IPS-18a (cell line): Measurements from ENCODE around the gene WNT7A.
A peak's percentile ranks its signal among the peaks of the same experiment; 100 is the strongest.

Experiments
- H3K27ac ChIP-seq: one replicate; pipeline ENCODE4 v1.5.1; 2013; ENCODE audit warnings: low read length
- H3K27me3 ChIP-seq: one replicate; pipeline ENCODE4 v1.6.1; 2013; ENCODE audit warnings: mild to moderate bottlenecking, low read length; ENCODE audit not compliant: control insufficient read depth, insufficient read depth
- H3K36me3 ChIP-seq: one replicate; pipeline ENCODE4 v1.6.1; 2013; ENCODE audit warnings: low read depth, low read length; ENCODE audit not compliant: control insufficient read depth
- H3K4me1 ChIP-seq: one replicate; pipeline ENCODE4 v1.6.1; 2013; ENCODE audit warnings: low read depth, low read length; ENCODE audit not compliant: control insufficient read depth
- H3K4me3 ChIP-seq: one replicate; pipeline ENCODE4 v1.5.1; 2013; ENCODE audit warnings: low read length
- H3K9ac ChIP-seq: one replicate; pipeline ENCODE4 v1.6.1; 2013; ENCODE audit warnings: mild to moderate bottlenecking, low read length, moderate library complexity
- H3K9me3 ChIP-seq: one replicate; pipeline ENCODE4 v1.6.1; 2013; ENCODE audit warnings: low read depth, low read length; ENCODE audit not compliant: control insufficient read depth

The WNT7A gene

DNA sequence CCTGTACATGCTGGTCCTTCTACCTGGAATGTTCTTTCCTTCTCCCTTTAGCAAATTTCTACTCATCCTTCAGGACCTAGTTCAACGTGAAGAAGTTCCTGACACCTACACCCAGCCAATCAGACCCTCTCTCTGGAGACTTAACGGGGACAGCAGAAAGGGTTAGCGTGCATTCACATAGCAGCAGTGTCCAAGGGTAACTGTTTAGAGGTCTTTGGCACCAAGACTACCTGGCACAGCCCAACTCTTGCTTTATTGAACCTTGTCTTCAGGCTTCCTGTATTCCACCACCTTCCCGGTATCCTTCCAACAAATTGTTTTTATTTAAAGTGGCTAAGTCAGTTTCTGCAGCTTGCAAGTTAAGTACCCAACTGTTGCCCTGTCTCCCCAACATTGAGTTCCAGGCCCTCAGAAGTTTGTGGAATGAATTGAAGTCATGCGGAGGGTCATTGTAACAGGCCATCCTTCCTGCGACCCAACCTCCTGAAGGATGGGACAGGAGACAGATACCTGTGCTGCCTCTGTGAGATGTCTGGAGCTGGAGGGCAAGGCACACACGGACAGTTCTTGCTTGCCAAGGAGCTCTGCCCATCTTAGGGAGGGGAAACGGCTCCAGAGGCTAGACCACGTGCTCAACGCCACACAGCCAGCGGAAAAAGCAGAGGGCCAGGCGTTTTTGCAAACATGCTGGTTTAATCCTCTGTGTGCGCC is 14.4 kb upstream of the WNT7A start:
- no peaks in the 10 kb centered on the region for H3K9me3 ChIP-seq
- H3K27me3 ChIP-seq: peaks cover 29% of the 10 kb centered on the region
- no peak overlapping the region for H3K9ac ChIP-seq
- H3K36me3 ChIP-seq: no peaks in the 10 kb centered on the region
- H3K4me3 ChIP-seq: peak overlapping the region; percentile 66
- peaks cover 4% of the 10 kb centered on the region for H3K4me1 ChIP-seq
- no peak overlapping the region for H3K27ac ChIP-seq

DNA sequence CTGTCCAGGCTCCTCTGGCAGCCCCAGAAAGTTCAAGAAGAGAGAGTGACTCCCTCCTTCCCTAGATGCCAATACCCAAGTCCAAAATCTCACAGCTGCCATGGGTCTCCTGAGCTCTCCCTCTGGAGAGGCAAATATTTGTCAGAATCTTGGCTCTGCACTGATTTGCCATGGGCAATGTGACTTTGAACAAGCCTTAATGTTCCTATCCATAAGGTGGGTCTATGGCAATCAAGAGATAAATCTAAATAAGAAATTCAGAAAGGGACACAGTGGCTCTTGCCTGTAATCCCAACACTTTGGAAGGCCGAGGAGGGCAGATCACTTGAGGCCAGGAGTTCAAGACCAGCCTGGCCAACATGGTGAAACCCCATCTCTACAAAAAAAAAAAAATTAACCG is 12.4 kb upstream of the WNT7A start:
- peaks cover 29% of the 10 kb centered on the region for H3K27me3 ChIP-seq
- no peaks in the 10 kb centered on the region for H3K36me3 ChIP-seq
- H3K9ac ChIP-seq: no peak overlapping the region
- no peak overlapping the region for H3K4me3 ChIP-seq
- peaks cover 4% of the 10 kb centered on the region for H3K4me1 ChIP-seq
- H3K27ac ChIP-seq: no peak overlapping the region
- H3K9me3 ChIP-seq: no peaks in the 10 kb centered on the region

DNA sequence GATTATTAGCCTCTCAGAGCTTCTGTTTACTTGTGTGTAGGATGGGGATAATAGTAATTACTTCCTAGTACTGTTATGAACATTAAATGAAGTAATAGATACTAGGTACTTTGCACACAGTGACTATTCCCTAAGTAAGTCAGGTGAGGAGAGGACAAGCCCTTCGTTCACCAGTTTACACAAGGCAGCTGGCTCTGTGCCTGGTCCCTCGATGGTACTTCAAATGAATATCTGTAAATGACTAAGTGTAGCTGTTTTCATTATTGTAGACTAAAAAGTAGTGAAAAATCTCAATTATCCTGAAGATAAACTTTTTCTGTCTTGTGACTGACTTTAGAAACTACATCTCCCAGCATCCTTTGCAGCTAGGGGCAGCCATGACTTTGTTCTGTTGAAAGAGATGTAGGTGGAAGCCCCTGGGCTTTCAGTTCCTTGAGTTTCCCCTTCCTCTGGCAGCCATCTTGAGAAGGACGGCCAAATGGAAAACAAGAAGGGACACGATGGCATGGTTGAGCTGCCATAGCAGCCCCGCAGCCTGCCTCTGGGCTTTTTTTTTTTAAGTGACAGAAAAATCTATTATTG is 11.7 kb upstream of the WNT7A start:
- Histone ChIP-seq H3K4me1 (peaks cover 4% of the 10 kb centered on the region), H3K4me3 (no peak overlapping the region), H3K27ac (no peak overlapping the region), H3K9ac (no peak overlapping the region), H3K27me3 (peaks cover 35% of the 10 kb centered on the region), H3K9me3 (no peaks in the 10 kb centered on the region), H3K36me3 (no peaks in the 10 kb centered on the region)

- H3K27me3 ChIP-seq: peaks cover 30% of the 10 kb centered on the region
- H3K36me3 ChIP-seq: no peaks in the 10 kb centered on the region
- no peak overlapping the region for H3K4me3 ChIP-seq
- no peak overlapping the region for H3K9ac ChIP-seq
- H3K27ac ChIP-seq: no peak overlapping the region
- peaks cover 4% of the 10 kb centered on the region for H3K4me1 ChIP-seq
- H3K9me3 ChIP-seq: no peaks in the 10 kb centered on the region
These were observed 11.1 kb upstream of the WNT7A start for GRCh38 chr3:13891017-13891392.

GRCh38 chr3:13890377-13891016 is 10.6 kb upstream of the WNT7A start:
- peaks cover 4% of the 10 kb centered on the region for H3K4me1 ChIP-seq
- no peaks in the 10 kb centered on the region for H3K9me3 ChIP-seq
- H3K36me3 ChIP-seq: no peaks in the 10 kb centered on the region
- H3K9ac ChIP-seq: no peak overlapping the region
- no peak overlapping the region for H3K27ac ChIP-seq
- peaks cover 26% of the 10 kb centered on the region for H3K27me3 ChIP-seq
- no peak overlapping the region for H3K4me3 ChIP-seq

DNA sequence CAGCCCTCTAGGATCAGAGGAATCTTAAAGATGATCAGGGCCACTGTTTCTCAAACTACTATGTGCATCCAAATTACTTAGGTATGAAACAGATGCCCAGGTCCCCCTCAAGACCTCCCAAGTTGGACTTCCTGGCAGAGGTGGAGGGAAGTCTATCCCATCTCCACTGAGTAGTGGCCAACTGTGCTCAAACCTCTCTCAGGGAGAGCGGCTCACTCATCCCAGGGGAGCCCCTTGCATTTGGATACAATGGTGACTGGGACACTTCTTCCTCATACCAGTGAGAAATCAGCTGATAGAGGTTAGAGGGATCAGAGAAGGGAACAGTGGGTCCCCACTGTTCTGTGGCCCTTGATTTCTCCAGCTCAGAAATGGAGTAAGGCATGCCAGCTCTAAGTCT is 8.7 kb upstream of the WNT7A start:
- Histone ChIP-seq H3K27ac (no peak overlapping the region), H3K27me3 (peaks cover 21% of the 10 kb centered on the region), H3K36me3 (no peaks in the 10 kb centered on the region), H3K4me3 (no peak overlapping the region), H3K9me3 (no peaks in the 10 kb centered on the region), H3K4me1 (no peaks in the 10 kb centered on the region), H3K9ac (no peak overlapping the region)

- H3K4me3 ChIP-seq: no peak overlapping the region
- no peaks in the 10 kb centered on the region for H3K9me3 ChIP-seq
- H3K27ac ChIP-seq: no peak overlapping the region
- H3K4me1 ChIP-seq: no peaks in the 10 kb centered on the region
- H3K9ac ChIP-seq: no peak overlapping the region
- no peaks in the 10 kb centered on the region for H3K36me3 ChIP-seq
- H3K27me3 ChIP-seq: peaks cover 20% of the 10 kb centered on the region
These were observed 7.8 kb upstream of the WNT7A start for GRCh38 chr3:13887495-13888300.

- Histone ChIP-seq H3K36me3 (no peaks in the 10 kb centered on the region), H3K27ac (no peak overlapping the region), H3K27me3 (peaks cover 26% of the 10 kb centered on the region)
These were observed 6.8 kb upstream of the WNT7A start for GRCh38 chr3:13886593-13887129.

GRCh38 chr3:13885704-13886010 is 5.8 kb upstream of the WNT7A start:
- H3K9me3 ChIP-seq: no peaks in the 10 kb centered on the region
- no peak overlapping the region for H3K4me3 ChIP-seq
- H3K9ac ChIP-seq: no peak overlapping the region
- no peaks in the 10 kb centered on the region for H3K36me3 ChIP-seq
- H3K27ac ChIP-seq: no peak overlapping the region
- no peaks in the 10 kb centered on the region for H3K4me1 ChIP-seq
- H3K27me3 ChIP-seq: peaks cover 36% of the 10 kb centered on the region

More at GRCh38 chr3:13886593-13887129, 6.8 kb upstream of the WNT7A start:
- Histone ChIP-seq H3K4me1 (no peaks in the 10 kb centered on the region), H3K9me3 (no peaks in the 10 kb centered on the region), H3K4me3 (no peak overlapping the region), H3K9ac (no peak overlapping the region)

GRCh38 chr3:13884851-13885703 is 5.2 kb upstream of the WNT7A start:
- no peak overlapping the region for H3K27ac ChIP-seq
- H3K4me3 ChIP-seq: no peak overlapping the region
- H3K9ac ChIP-seq: no peak overlapping the region
- no peaks in the 10 kb centered on the region for H3K36me3 ChIP-seq
- peaks cover 42% of the 10 kb centered on the region for H3K27me3 ChIP-seq
- H3K4me1 ChIP-seq: no peaks in the 10 kb centered on the region
- no peaks in the 10 kb centered on the region for H3K9me3 ChIP-seq

DNA sequence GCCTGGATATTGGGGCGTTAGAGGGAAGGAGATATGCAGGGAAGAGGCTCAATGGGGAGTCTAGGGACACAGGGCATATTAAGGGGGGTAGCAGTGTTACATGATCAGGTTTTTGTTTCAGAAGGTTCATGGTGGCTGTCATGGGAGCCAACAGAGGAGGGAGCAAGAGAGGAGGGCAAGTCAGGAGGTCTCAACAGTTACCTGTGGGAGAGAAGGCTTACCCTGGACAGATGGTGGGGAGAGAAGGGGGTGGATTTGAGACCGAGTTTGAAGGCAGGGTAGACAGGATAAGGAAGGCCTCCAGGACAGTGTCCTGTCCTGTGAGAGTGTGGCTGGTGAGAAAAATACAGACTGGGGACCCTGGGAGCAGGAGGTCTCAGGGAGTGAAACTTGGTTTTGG is 3.8 kb upstream of the WNT7A start:
- no peak overlapping the region for H3K27ac ChIP-seq
- H3K4me3 ChIP-seq: no peak overlapping the region
- no peaks in the 10 kb centered on the region for H3K36me3 ChIP-seq
- H3K9me3 ChIP-seq: no peaks in the 10 kb centered on the region
- H3K27me3 ChIP-seq: peaks cover 54% of the 10 kb centered on the region
- no peak overlapping the region for H3K9ac ChIP-seq
- H3K4me1 ChIP-seq: no peaks in the 10 kb centered on the region
